SK-N-SH (cell line): ENCODE measurements around the gene MPZL1. TPM values are rescaled to one million over a fixed set of nuclear protein-coding genes. Genes with fewer than 3 reads are reported as not detected.

Experiments
- CTCF ChIA-PET: fragments of 300-600, 350-600 bp; formaldehyde crosslinking; extraction: SDS; loops from one replicate; lab custom pipeline; 2021; lab: Yijun Ruan, JAX
- POLR2A ChIA-PET: fragments of 350-600 bp; sonication (Branson Sonifier 250); formaldehyde crosslinking; extraction: SDS; loops from one replicate; lab custom pipeline; 2020; ENCODE audit warnings: antibody characterized with exemption, inconsistent platforms; lab: Yijun Ruan, JAX
- DNase-seq: peaks from one replicate; pipeline ENCODE4 v3.0.0; 2012
- H2AFZ ChIP-seq: fragments of 200-600 bp; sonication (generic); 2 replicates; pipeline ENCODE4 v1.8.1; 2016; ENCODE audit warnings: antibody characterized with exemption, mild to moderate bottlenecking, low read depth
- H3F3A ChIP-seq: fragments of 200-600 bp; sonication (generic); replicated peaks from 2 replicates; pipeline ENCODE3; 2016; ENCODE audit warnings: antibody characterized with exemption, mild to moderate bottlenecking; ENCODE audit not compliant: insufficient read depth
- H3K27ac ChIP-seq, 2 experiments: fragments of 200-500 bp in 1 of 2; fragments of 200-600 bp in 1 of 2; sonication (Bioruptor generic) in 1 of 2; sonication (generic), shearing (Covaris generic) in 1 of 2; 2 replicates each; pipeline versions ENCODE4 v1.5.1 to v1.6.1; 2014 to 2016; ENCODE audit warnings: low read depth in 2 of 2, inconsistent platforms in 1 of 2, low read length in 1 of 2, mild to moderate bottlenecking in 1 of 2, mixed read lengths in 1 of 2
- H3K27me3 ChIP-seq: fragments of 200-600 bp; sonication (generic), shearing (Covaris generic); 2 replicates; pipeline ENCODE4 v1.6.1; 2016; ENCODE audit warnings: mixed run types; ENCODE audit not compliant: insufficient read depth
- H3K36me3 ChIP-seq, 2 experiments: fragments of 200-500 bp in 1 of 2; fragments of 200-600 bp in 1 of 2; sonication (Bioruptor generic) in 1 of 2; sonication (generic) in 1 of 2; replicated peaks in 1 of 2; 2 replicates each; pipeline versions ENCODE3 to v1.5.1; 2014 to 2016; ENCODE audit warnings: low read length in 1 of 2, mild to moderate bottlenecking in 1 of 2; ENCODE audit not compliant: insufficient read depth in 2 of 2, control insufficient read depth in 1 of 2
- H3K4me1 ChIP-seq, 2 experiments: fragments of 200-500 bp in 1 of 2; fragments of 200-600 bp in 1 of 2; sonication (Bioruptor generic) in 1 of 2; sonication (generic), shearing (Covaris generic) in 1 of 2; 2 replicates each; pipeline versions ENCODE4 v1.5.1 to v1.6.1; 2014 to 2016; ENCODE audit warnings: low read depth in 1 of 2, low read length in 1 of 2, mixed run types in 1 of 2; ENCODE audit not compliant: insufficient read depth in 2 of 2, control insufficient read depth in 1 of 2
- H3K4me2 ChIP-seq: fragments of 200-600 bp; sonication (generic), shearing (Covaris generic); 2 replicates; pipeline ENCODE4 v1.6.1; 2017; ENCODE audit warnings: mixed run types
- H3K4me3 ChIP-seq, 2 experiments: fragments of 200-500 bp in 1 of 2; fragments of 200-600 bp in 1 of 2; sonication (Bioruptor generic) in 1 of 2; sonication (generic), shearing (Covaris generic) in 1 of 2; 2 replicates each; pipeline versions ENCODE4 v1.5.1 to v1.8.1; 2014 to 2016; ENCODE audit warnings: low read depth in 2 of 2, inconsistent platforms in 1 of 2, low read length in 1 of 2, mild to moderate bottlenecking in 1 of 2, mixed read lengths in 1 of 2, moderate library complexity in 1 of 2
- H3K79me2 ChIP-seq: fragments of 200-600 bp; sonication (generic); 2 replicates; pipeline ENCODE4 v1.8.1; 2017; ENCODE audit warnings: mild to moderate bottlenecking; ENCODE audit not compliant: insufficient read depth
- H3K9ac ChIP-seq: fragments of 200-600 bp; sonication (generic); 2 replicates; pipeline ENCODE4 v1.6.1; 2017; ENCODE audit warnings: mixed run types
- H3K9me2 ChIP-seq: fragments of 200-600 bp; sonication (generic); 2 replicates; pipeline ENCODE4 v1.6.1; 2017; ENCODE audit warnings: mixed run types
- H3K9me3 ChIP-seq: fragments of 200-600 bp; sonication (generic); 2 replicates; pipeline ENCODE4 v1.6.1; 2017; ENCODE audit warnings: mixed run types, mild to moderate bottlenecking, moderate library complexity
- H4K20me1 ChIP-seq: fragments of 200-600 bp; sonication (generic); 2 replicates; pipeline ENCODE4 v1.6.1; 2017; ENCODE audit warnings: mild to moderate bottlenecking, mixed run types; ENCODE audit not compliant: insufficient read depth
- CTCF ChIP-seq: fragments of 200-600 bp; sonication (generic); IDR thresholded peaks from 2 replicates; pipeline ENCODE4 v1.6.1; 2017; ENCODE audit warnings: antibody characterized with exemption, mild to moderate bottlenecking, moderate library complexity
- EP300 ChIP-seq, 2 experiments: IDR thresholded peaks; 2 replicates each; pipeline versions ENCODE4 v1.4.0 to v1.6.1; 2012; ENCODE audit warnings: borderline replicate concordance in 1 of 2, low read depth in 1 of 2, low read length in 1 of 2
- EZH2phosphoT487 ChIP-seq: fragments of 200-600 bp; sonication (generic); IDR thresholded peaks from 2 replicates; pipeline ENCODE4 v1.6.1; 2017; ENCODE audit warnings: low read depth, mixed run types, mild to moderate bottlenecking, antibody characterized with exemption, moderate library complexity, borderline replicate concordance
- FOSL2 ChIP-seq: IDR thresholded peaks from 2 replicates; pipeline ENCODE4 v1.4.0; 2012; ENCODE audit warnings: low read depth, mild to moderate bottlenecking, moderate library complexity, borderline replicate concordance
- FOXJ3 ChIP-seq: sonication (generic); formaldehyde crosslinking; IDR thresholded peaks from 2 replicates; pipeline ENCODE4 v1.5.1; 2020; ENCODE audit warnings: mild to moderate bottlenecking, missing genetic modification reagents
- GATA2 ChIP-seq: sonication (generic); formaldehyde crosslinking; IDR thresholded peaks from 2 replicates; pipeline ENCODE4 v1.5.0; 2020; ENCODE audit warnings: mild to moderate bottlenecking, missing genetic modification reagents
- IRF3 ChIP-seq: fragments of 150-350 bp; IDR thresholded peaks from 2 replicates; pipeline ENCODE4 v1.6.1; 2016; ENCODE audit warnings: mild to moderate bottlenecking, low read depth, low read length
- JUND ChIP-seq: IDR thresholded peaks from 2 replicates; pipeline ENCODE4 v1.4.0; 2012
- MAX ChIP-seq: IDR thresholded peaks from 2 replicates; pipeline ENCODE4 v1.4.0; 2012; ENCODE audit warnings: low read depth
- MEF2A ChIP-seq: IDR thresholded peaks from 2 replicates; pipeline ENCODE4 v1.4.0; 2012; ENCODE audit warnings: low read depth, borderline replicate concordance
- NRF1 ChIP-seq: IDR thresholded peaks from 2 replicates; pipeline ENCODE4 v1.6.1; 2012; ENCODE audit warnings: low read depth, mild to moderate bottlenecking, low read length
- RAD21 ChIP-seq: IDR thresholded peaks from 2 replicates; pipeline ENCODE4 v1.6.1; 2012; ENCODE audit warnings: mild to moderate bottlenecking, low read length
- RCOR1 ChIP-seq: fragments of 150-350 bp; IDR thresholded peaks from 2 replicates; pipeline ENCODE4 v1.6.1; 2017; ENCODE audit warnings: antibody characterized with exemption, low read length
- REST ChIP-seq: IDR thresholded peaks from 2 replicates; pipeline ENCODE4 v1.6.1; 2012; ENCODE audit warnings: mild to moderate bottlenecking, low read depth, low read length, moderate library complexity
- RFX5 ChIP-seq: IDR thresholded peaks from 2 replicates; pipeline ENCODE4 v1.6.1; 2012; ENCODE audit warnings: mild to moderate bottlenecking, improper control_type of control experiment, low read length
- SIN3A ChIP-seq: IDR thresholded peaks from 2 replicates; pipeline ENCODE4 v1.6.1; 2012; ENCODE audit warnings: low read depth, mild to moderate bottlenecking, low read length, moderate library complexity, borderline replicate concordance
- SMC3 ChIP-seq: IDR thresholded peaks from 2 replicates; pipeline ENCODE4 v1.6.1; 2012; ENCODE audit warnings: low read depth, low read length, improper control_type of control experiment
- TCF12 ChIP-seq: IDR thresholded peaks from 2 replicates; pipeline ENCODE4 v1.4.0; 2012
- ZBTB33 ChIP-seq: IDR thresholded peaks from 2 replicates; pipeline ENCODE4 v1.4.0; 2012; ENCODE audit warnings: low read depth, borderline replicate concordance
- WGBS: methylation state at CpG from one replicate; pipeline ENCODE4 v1.1.6; 2017; ENCODE audit warnings: low lambda C conversion rate; 5-methylcytosine and 5-hydroxymethylcytosine counted together
- polyA plus RNA-seq, 3 experiments: library from polyadenylated mRNA; depleted of rRNA; stranded (reverse); fragments of >200 nt; gene quantifications; 2 replicates each; pipeline ENCODE4 v1.2.3, GENCODE V29; 2012

The MPZL1 gene
- polyA plus RNA-seq, 1 of the 3 experiments (the other 2 are of a cell fraction), result 27.3 TPM

GRCh38 chr1:167819849-167820683 is 98.3 kb downstream of the MPZL1 start (continued):
- 0 out of 2 replicates have a peak, but pooled peaks have one; percentile 15 for TF ChIP-seq REST
- TF ChIP-seq EZH2phosphoT487, result no peak
- TF ChIP-seq GATA2 (CRISPR knock-in tag), result no peak
- 0 out of 2 replicates have a peak, but pooled peaks have one; percentile 47 for TF ChIP-seq ZBTB33
- TF ChIP-seq FOSL2, result peak; percentile 86
- TF ChIP-seq SIN3A, result 0 out of 2 replicates have a peak, but pooled peaks have one; percentile 39
- peak; percentile 64; the same call in 1 of the 2 replicates for TF ChIP-seq MAX
- peak; percentile 69 for TF ChIP-seq TCF12
- TF ChIP-seq EP300 (IDR thresholded peaks at IDR 0.05; ENCODE audit: borderline replicate concordance in 1 of 2, low read depth in 1 of 2, low read length in 1 of 2), result peak in 1 of 2 experiments; percentile 90; a peak in 2 of 4 replicates
- peak; percentile 79 for TF ChIP-seq JUND
- no peak for TF ChIP-seq SMC3
- TF ChIP-seq, all 33 proteins: peak for 17

GRCh38 chr1:167820684-167821355 is 99.0 kb downstream of the MPZL1 start:
- Histone ChIP-seq H3K4me1 (peaks cover 0 to 16% of the 10 kb centered on the region in 2 experiments; a peak in 1 of 4 replicates), H3K27me3 (no peaks in the 10 kb centered on the region), H3K36me3 (peaks cover 0 to under 1% of the 10 kb centered on the region in 2 experiments), H3K9ac (peak overlapping the region; percentile 63), H4K20me1 (no peaks in the 10 kb centered on the region), H3K9me3 (peaks cover 1% of the 10 kb centered on the region; the same call in 1 of the 2 replicates), H2AFZ (peak overlapping the region; percentile 61; the same call in 1 of the 2 replicates), H3K27ac (peak overlapping the region in 1 of 2 experiments; percentile 99; a peak in 2 of 4 replicates), H3K9me2 (no peaks in the 10 kb centered on the region), H3K79me2 (peaks cover 6% of the 10 kb centered on the region; the same call in 1 of the 2 replicates), H3K4me3 (no peak overlapping the region; a peak in 1 of 4 replicates), H3K4me2 (peak overlapping the region; percentile 65), H3F3A (peaks cover 32% of the 10 kb centered on the region)
- no peak for DNase-seq
- 90% methylated on average over 12 of the region's 12 CpGs for WGBS
- ChIA-PET POLR2A (no interaction called here), CTCF (interaction anchor here (1.0 to 1.6 kb wide), 2 partner anchors 11 to 261 kb away, joined by 4 read pairs; no protein-coding TSS in a partner anchor)
- no peak for TF ChIP-seq RAD21
- TF ChIP-seq NRF1, result no peak
- TF ChIP-seq IRF3, result no peak
- TF ChIP-seq MEF2A, result no peak
- no peak for TF ChIP-seq RFX5
- TF ChIP-seq RCOR1, result no peak
- no peak for TF ChIP-seq FOXJ3 (CRISPR knock-in tag)
- no peak for TF ChIP-seq CTCF
